ENCODE results near the gene FAM200C.

DNA sequence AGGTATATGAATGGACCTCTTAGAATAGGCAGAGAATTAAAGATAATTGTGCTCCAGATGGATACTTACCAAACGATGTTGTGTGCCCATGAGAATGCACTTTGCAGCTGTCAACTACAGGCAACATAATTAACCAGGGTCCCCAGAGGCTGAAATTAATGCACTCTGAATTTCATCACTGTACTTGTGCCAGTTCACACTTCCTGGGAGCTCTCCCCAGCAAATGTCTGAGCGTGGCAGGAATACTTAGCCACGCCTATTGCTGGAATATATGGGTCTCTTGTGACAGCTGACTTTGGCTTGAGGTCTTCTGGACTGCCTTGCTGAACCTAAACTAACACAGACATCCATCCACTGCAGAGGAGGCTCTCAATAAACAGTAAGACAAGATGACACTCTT, 17.5 kb downstream of the FAM200C start:
- TF ChIP-seq, protein P1, sequence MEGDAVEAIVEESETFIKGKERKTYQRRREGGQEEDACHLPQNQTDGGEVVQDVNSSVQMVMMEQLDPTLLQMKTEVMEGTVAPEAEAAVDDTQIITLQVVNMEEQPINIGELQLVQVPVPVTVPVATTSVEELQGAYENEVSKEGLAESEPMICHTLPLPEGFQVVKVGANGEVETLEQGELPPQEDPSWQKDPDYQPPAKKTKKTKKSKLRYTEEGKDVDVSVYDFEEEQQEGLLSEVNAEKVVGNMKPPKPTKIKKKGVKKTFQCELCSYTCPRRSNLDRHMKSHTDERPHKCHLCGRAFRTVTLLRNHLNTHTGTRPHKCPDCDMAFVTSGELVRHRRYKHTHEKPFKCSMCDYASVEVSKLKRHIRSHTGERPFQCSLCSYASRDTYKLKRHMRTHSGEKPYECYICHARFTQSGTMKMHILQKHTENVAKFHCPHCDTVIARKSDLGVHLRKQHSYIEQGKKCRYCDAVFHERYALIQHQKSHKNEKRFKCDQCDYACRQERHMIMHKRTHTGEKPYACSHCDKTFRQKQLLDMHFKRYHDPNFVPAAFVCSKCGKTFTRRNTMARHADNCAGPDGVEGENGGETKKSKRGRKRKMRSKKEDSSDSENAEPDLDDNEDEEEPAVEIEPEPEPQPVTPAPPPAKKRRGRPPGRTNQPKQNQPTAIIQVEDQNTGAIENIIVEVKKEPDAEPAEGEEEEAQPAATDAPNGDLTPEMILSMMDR (IDR thresholded peaks at IDR 0.05) = no peak
- no peak for TF ChIP-seq POLR2A (IDR thresholded peaks at IDR 0.05)

Measured in heart left ventricle (tissue), 13 donors.